HCT116 (cell line): Measurements from ENCODE around the gene ACP7. TPM values are rescaled to one million over a fixed set of nuclear protein-coding genes. Genes with fewer than 3 reads are reported as not detected.

ENCODE experiments used
- ATAC-seq: fragments of 200-7000 bp; cut with Tn5 transposase; 2 replicates; pipeline ENCODE4 v1.9.1; 2020; ENCODE audit warnings: mild to moderate bottlenecking, moderate library complexity
- BruUV-seq: library from RNA; stranded (reverse); fragments of 400-500 nt; replicated peaks from 2 replicates; lab custom pipeline; 2021; lab: Mats Ljungman, UMichigan
- CTCF ChIA-PET: fragments of 300-600 bp; sonication (Branson Sonifier 250); formaldehyde crosslinking; loops from one replicate; lab custom pipeline; 2021; ENCODE audit warnings: antibody characterized with exemption; lab: Charles Lee
- POLR2A ChIA-PET: fragments of 300-600, 350-600 bp; sonication (Branson Sonifier 250); formaldehyde crosslinking; loops from one replicate; lab custom pipeline; 2021; ENCODE audit warnings: antibody characterized with exemption; lab: Charles Lee
- RAD21 ChIA-PET, 2 experiments: fragments of 300-600 bp; sonication (Branson Sonifier 250); formaldehyde crosslinking; loops; one replicate each; lab custom pipeline; 2023; ENCODE audit warnings: low total read pairs in 2 of 2; ENCODE audit not compliant: uncharacterized antibody in 2 of 2, unreplicated experiment in 2 of 2, low non-redundant PET in 1 of 2; lab: Charles Lee
- DNase-seq: peaks from one replicate; pipeline ENCODE4 v3.0.0-alpha.2; 2010; ENCODE audit warnings: low read depth, low spot score
- H2AFZ ChIP-seq: fragments of 200-600 bp; shearing (Covaris generic), sonication (generic); 2 replicates; pipeline ENCODE4 v1.6.1; 2017; ENCODE audit warnings: low read depth, mixed run types, mixed read lengths, antibody characterized with exemption, low read length; ENCODE audit not compliant: poor library complexity, severe bottlenecking
- H3K27ac ChIP-seq: 2 replicates; pipeline ENCODE4 v1.5.1; 2012; ENCODE audit warnings: low read depth, low read length
- H3K27me3 ChIP-seq: fragments of 200-600 bp; sonication (generic); 2 replicates; pipeline ENCODE4 v1.6.1; 2016; ENCODE audit warnings: mixed run types, low read length, mixed read lengths; ENCODE audit not compliant: insufficient read depth
- H3K36me3 ChIP-seq, 2 experiments: fragments of 200-500 bp in 1 of 2; fragments of 200-600 bp in 1 of 2; sonication (Bioruptor generic) in 1 of 2; sonication (generic) in 1 of 2; 2 replicates each; pipeline versions ENCODE4 v1.5.1 to v1.6.1; 2014 to 2016; ENCODE audit warnings: low read length in 2 of 2, inconsistent platforms in 1 of 2, mixed read lengths in 1 of 2, mixed run types in 1 of 2; ENCODE audit not compliant: insufficient read depth in 2 of 2, control insufficient read depth in 1 of 2
- H3K4me1 ChIP-seq, 2 experiments: fragments of 200-600 bp in 1 of 2; sonication (generic) in 1 of 2; 2 replicates each; pipeline versions ENCODE4 v1.5.1 to v1.6.1; 2012 to 2017; ENCODE audit warnings: low read length in 2 of 2, inconsistent platforms in 1 of 2, mild to moderate bottlenecking in 1 of 2, mixed read lengths in 1 of 2, mixed run types in 1 of 2, moderate library complexity in 1 of 2; ENCODE audit not compliant: insufficient read depth in 2 of 2, control insufficient read depth in 1 of 2
- H3K4me2 ChIP-seq: fragments of 200-600 bp; sonication (generic); 2 replicates; pipeline ENCODE4 v1.6.1; 2017; ENCODE audit warnings: mixed run types, low read length, mixed read lengths
- H3K4me3 ChIP-seq, 2 experiments: fragments of 200-600 bp in 1 of 2; sonication (generic) in 1 of 2; replicated peaks in 1 of 2; 2 replicates each; pipeline ENCODE4 v1.5.1; 2011 to 2016; ENCODE audit warnings: low read length in 2 of 2, control low read depth in 1 of 2, low read depth in 1 of 2, mild to moderate bottlenecking in 1 of 2, mixed read lengths in 1 of 2, mixed run types in 1 of 2
- H3K79me2 ChIP-seq: fragments of 200-600 bp; sonication (generic); 2 replicates; pipeline ENCODE4 v1.6.1; 2017; ENCODE audit warnings: mild to moderate bottlenecking, mixed run types, low read length, moderate library complexity, mixed read lengths; ENCODE audit not compliant: insufficient read depth
- H3K9ac ChIP-seq: fragments of 200-600 bp; sonication (generic); 2 replicates; pipeline ENCODE4 v1.6.1; 2016; ENCODE audit warnings: low read length, mixed read lengths
- H3K9me2 ChIP-seq: fragments of 200-600 bp; sonication (generic), shearing (Covaris generic); 2 replicates; pipeline ENCODE4 v1.6.1; 2017; ENCODE audit warnings: mixed run types, mild to moderate bottlenecking, moderate library complexity; ENCODE audit not compliant: insufficient read depth
- H3K9me3 ChIP-seq, 2 experiments: fragments of 200-500 bp in 1 of 2; fragments of 200-600 bp in 1 of 2; sonication (Bioruptor generic) in 1 of 2; sonication (generic) in 1 of 2; 2 replicates each; pipeline ENCODE4 v1.6.1; 2014 to 2017; ENCODE audit warnings: low read length in 2 of 2, mixed read lengths in 2 of 2, inconsistent platforms in 1 of 2, low read depth in 1 of 2, mild to moderate bottlenecking in 1 of 2, mixed run types in 1 of 2, moderate library complexity in 1 of 2; ENCODE audit not compliant: control insufficient read depth in 1 of 2, insufficient read depth in 1 of 2
- H4K20me1 ChIP-seq: fragments of 200-600 bp; sonication (generic), shearing (Covaris generic); 2 replicates; pipeline ENCODE4 v1.6.1; 2017; ENCODE audit warnings: mixed run types, mild to moderate bottlenecking, moderate library complexity; ENCODE audit not compliant: insufficient read depth
- CBX3 ChIP-seq: IDR thresholded peaks from 2 replicates; pipeline ENCODE4 v1.6.1; 2012; ENCODE audit warnings: low read depth
- CEBPB ChIP-seq: IDR thresholded peaks from 2 replicates; pipeline ENCODE4 v1.6.1; 2012; ENCODE audit warnings: low read depth
- EGR1 ChIP-seq: IDR thresholded peaks from 2 replicates; pipeline ENCODE4 v1.6.1; 2012; ENCODE audit warnings: low read depth
- ELF1 ChIP-seq: IDR thresholded peaks from 2 replicates; pipeline ENCODE4 v1.6.1; 2012; ENCODE audit warnings: low read depth, borderline replicate concordance
- EZH2phosphoT487 ChIP-seq: fragments of 200-600 bp; IDR thresholded peaks from 2 replicates; pipeline ENCODE4 v1.6.1; 2018; ENCODE audit warnings: antibody characterized with exemption, borderline replicate concordance
- POLR2AphosphoS5 ChIP-seq: IDR thresholded peaks from 2 replicates; pipeline ENCODE4 v1.6.1; 2011; ENCODE audit warnings: mild to moderate bottlenecking, low read depth, low read length, moderate library complexity
- RAD21 ChIP-seq: IDR thresholded peaks from 2 replicates; pipeline ENCODE4 v1.6.1; 2012; ENCODE audit warnings: low read depth, mild to moderate bottlenecking
- SIN3A ChIP-seq: IDR thresholded peaks from 2 replicates; pipeline ENCODE4 v1.6.1; 2012; ENCODE audit warnings: low read depth
- SP1 ChIP-seq: IDR thresholded peaks from 2 replicates; pipeline ENCODE4 v1.6.1; 2012; ENCODE audit warnings: low read depth
- SRF ChIP-seq: IDR thresholded peaks from 2 replicates; pipeline ENCODE4 v1.6.1; 2012; ENCODE audit warnings: low read depth
- TCF7L2 ChIP-seq: IDR thresholded peaks from 2 replicates; pipeline ENCODE4 v1.7.0; 2011; ENCODE audit warnings: borderline replicate concordance, inconsistent platforms; ENCODE audit not compliant: insufficient read depth, insufficient read length; ENCODE audit errors: extremely low read depth
- YY1 ChIP-seq: IDR thresholded peaks from 2 replicates; pipeline ENCODE4 v1.6.1; 2011; ENCODE audit warnings: low read length, low read depth, moderate library complexity, mild to moderate bottlenecking; ENCODE audit not compliant: insufficient replicate concordance; ENCODE audit errors: extremely low read depth
- ZFX ChIP-seq: fragments of 450-650 bp; IDR thresholded peaks from 2 replicates; pipeline ENCODE4 v1.6.1; 2017
- ZNF274 ChIP-seq: fragments of 200-500 bp; sonication (Bioruptor generic); IDR thresholded peaks from 2 replicates; pipeline ENCODE4 v1.6.1; 2014; ENCODE audit warnings: mild to moderate bottlenecking, low read depth, low read length, inconsistent platforms
- intact Hi-C: fragments of 100-400 bp; cut with micrococcal nuclease; formaldehyde crosslinking; loops from 2 replicates; pipeline ENCODE4 v1.10.0; 2022
- total RNA-seq: library from RNA; stranded (reverse); gene quantifications from one replicate; pipeline ENCODE4 v1.2.1, GENCODE V29; 2021; ENCODE audit not compliant: unreplicated experiment
- TF ChIP-seq, protein P1 (sequence below), 3 experiments: fragments of 200-600 bp in 1 of 3; sonication (generic) in 1 of 3; IDR thresholded peaks in 2 of 3; conservative IDR thresholded peaks in 1 of 3; 2 replicates each; pipeline ENCODE4 v1.5.1; 2012 to 2017; ENCODE audit warnings: low read depth in 2 of 3, low read length in 2 of 3, antibody characterized with exemption in 1 of 3, borderline replicate concordance in 1 of 3, control low read depth in 1 of 3, mild to moderate bottlenecking in 1 of 3, mixed read lengths in 1 of 3, mixed run types in 1 of 3, moderate library complexity in 1 of 3; ENCODE audit not compliant: insufficient read depth in 1 of 3
- TF ChIP-seq, protein P2 (sequence below): IDR thresholded peaks from 2 replicates; pipeline ENCODE4 v1.6.1; 2012; ENCODE audit warnings: low read depth

The ACP7 gene
- total RNA-seq, 1 experiment from 2014 or later, result 4.7 TPM

DNA sequence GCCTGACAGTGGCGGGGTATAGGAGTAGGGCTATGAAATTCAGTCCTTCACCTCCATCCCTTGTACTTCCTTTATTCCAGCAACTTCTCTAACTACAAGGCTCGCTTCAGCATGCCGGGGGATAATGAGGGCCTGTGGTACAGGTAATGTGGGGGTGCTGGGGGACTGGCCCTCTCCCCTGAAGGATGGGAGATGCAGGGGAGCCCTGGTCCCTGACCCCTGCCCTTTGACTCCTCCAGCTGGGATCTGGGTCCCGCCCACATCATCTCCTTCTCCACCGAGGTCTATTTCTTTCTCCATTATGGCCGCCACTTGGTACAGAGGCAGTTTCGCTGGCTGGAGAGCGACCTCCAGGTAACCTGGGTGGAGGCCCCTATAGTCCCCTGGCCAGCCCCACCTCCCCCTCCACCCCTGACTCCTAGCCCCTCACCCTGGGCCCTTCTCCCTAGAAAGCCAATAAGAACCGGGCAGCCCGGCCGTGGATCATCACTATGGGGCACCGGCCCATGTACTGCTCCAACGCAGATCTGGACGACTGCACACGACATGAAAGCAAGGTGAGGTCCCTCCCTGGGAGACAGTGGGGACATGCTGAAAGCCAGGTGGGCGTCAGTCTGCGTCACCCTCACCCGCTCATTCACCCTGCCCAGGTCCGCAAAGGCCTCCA is 16.5 kb downstream of the ACP7 start:
- H4K20me1 ChIP-seq, result no peaks in the 10 kb centered on the region
- no peak overlapping the region for H3K4me2 ChIP-seq
- H3K27me3 ChIP-seq, result no peaks in the 10 kb centered on the region
- BruUV-seq, result TSS peak; percentile 30
- H3K79me2 ChIP-seq, result no peaks in the 10 kb centered on the region
- no peak for TF ChIP-seq CBX3
- no peak for TF ChIP-seq CEBPB
- TF ChIP-seq EZH2phosphoT487, result no peak
- TF ChIP-seq, protein P1, sequence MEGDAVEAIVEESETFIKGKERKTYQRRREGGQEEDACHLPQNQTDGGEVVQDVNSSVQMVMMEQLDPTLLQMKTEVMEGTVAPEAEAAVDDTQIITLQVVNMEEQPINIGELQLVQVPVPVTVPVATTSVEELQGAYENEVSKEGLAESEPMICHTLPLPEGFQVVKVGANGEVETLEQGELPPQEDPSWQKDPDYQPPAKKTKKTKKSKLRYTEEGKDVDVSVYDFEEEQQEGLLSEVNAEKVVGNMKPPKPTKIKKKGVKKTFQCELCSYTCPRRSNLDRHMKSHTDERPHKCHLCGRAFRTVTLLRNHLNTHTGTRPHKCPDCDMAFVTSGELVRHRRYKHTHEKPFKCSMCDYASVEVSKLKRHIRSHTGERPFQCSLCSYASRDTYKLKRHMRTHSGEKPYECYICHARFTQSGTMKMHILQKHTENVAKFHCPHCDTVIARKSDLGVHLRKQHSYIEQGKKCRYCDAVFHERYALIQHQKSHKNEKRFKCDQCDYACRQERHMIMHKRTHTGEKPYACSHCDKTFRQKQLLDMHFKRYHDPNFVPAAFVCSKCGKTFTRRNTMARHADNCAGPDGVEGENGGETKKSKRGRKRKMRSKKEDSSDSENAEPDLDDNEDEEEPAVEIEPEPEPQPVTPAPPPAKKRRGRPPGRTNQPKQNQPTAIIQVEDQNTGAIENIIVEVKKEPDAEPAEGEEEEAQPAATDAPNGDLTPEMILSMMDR (IDR thresholded peaks at IDR 0.05 in 2 of 3, conservative IDR thresholded peaks at IDR 0.05 in 1 of 3; ENCODE audit: borderline replicate concordance in 1 of 3, insufficient read depth in 1 of 3, low read depth in 2 of 3, low read length in 2 of 3), result no peak
- no peak for TF ChIP-seq TCF7L2
- no peak for TF ChIP-seq SIN3A
- no peak for TF ChIP-seq RAD21
- TF ChIP-seq EGR1, result no peak
- TF ChIP-seq SRF, result no peak
- no peak for TF ChIP-seq ELF1
- TF ChIP-seq SP1, result no peak
- TF ChIP-seq, protein P2, sequence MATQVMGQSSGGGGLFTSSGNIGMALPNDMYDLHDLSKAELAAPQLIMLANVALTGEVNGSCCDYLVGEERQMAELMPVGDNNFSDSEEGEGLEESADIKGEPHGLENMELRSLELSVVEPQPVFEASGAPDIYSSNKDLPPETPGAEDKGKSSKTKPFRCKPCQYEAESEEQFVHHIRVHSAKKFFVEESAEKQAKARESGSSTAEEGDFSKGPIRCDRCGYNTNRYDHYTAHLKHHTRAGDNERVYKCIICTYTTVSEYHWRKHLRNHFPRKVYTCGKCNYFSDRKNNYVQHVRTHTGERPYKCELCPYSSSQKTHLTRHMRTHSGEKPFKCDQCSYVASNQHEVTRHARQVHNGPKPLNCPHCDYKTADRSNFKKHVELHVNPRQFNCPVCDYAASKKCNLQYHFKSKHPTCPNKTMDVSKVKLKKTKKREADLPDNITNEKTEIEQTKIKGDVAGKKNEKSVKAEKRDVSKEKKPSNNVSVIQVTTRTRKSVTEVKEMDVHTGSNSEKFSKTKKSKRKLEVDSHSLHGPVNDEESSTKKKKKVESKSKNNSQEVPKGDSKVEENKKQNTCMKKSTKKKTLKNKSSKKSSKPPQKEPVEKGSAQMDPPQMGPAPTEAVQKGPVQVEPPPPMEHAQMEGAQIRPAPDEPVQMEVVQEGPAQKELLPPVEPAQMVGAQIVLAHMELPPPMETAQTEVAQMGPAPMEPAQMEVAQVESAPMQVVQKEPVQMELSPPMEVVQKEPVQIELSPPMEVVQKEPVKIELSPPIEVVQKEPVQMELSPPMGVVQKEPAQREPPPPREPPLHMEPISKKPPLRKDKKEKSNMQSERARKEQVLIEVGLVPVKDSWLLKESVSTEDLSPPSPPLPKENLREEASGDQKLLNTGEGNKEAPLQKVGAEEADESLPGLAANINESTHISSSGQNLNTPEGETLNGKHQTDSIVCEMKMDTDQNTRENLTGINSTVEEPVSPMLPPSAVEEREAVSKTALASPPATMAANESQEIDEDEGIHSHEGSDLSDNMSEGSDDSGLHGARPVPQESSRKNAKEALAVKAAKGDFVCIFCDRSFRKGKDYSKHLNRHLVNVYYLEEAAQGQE, result no peak
- TF ChIP-seq YY1, result no peak
- TF ChIP-seq POLR2AphosphoS5, result no peak
- TF ChIP-seq ZNF274, result no peak
- no peak for TF ChIP-seq ZFX
- H3K9me2 ChIP-seq, result no peaks in the 10 kb centered on the region
- intact Hi-C loops, result no loop called here
- no peak overlapping the region for H3K4me3 ChIP-seq
- ChIA-PET POLR2A (no interaction called here), CTCF (no interaction called here), RAD21 (no interaction called here)
- H3K4me1 ChIP-seq, result no peaks in the 10 kb centered on the region
- no peak for DNase-seq
- H3K9me3 ChIP-seq, result no peaks in the 10 kb centered on the region
- no peak for ATAC-seq
- no peak overlapping the region for H3K9ac ChIP-seq
- no peak overlapping the region for H3K27ac ChIP-seq
- H3K36me3 ChIP-seq, result no peaks in the 10 kb centered on the region
- no peak overlapping the region for H2AFZ ChIP-seq
